HG03442 (cell line): ENCODE measurements around the gene LSMEM2.
A peak's percentile ranks its signal among the peaks of the same experiment; 100 is the strongest.
"Not testable (repeated sequence)": the region's sequence is repeated elsewhere in the genome, so short reads cannot be mapped to it uniquely, and the experiment has no call there.

Experiments
- ATAC-seq: cut with Tn5 transposase; IDR thresholded peaks from one replicate; pipeline ENCODE4 v1.9.1; 2021; ENCODE audit warnings: mild to moderate bottlenecking, moderate library complexity; ENCODE audit not compliant: unreplicated experiment

The LSMEM2 gene

GRCh38 chr3:50245831-50246516, 32.9 kb upstream of the LSMEM2 start:
- peak; percentile 46 for ATAC-seq

DNA sequence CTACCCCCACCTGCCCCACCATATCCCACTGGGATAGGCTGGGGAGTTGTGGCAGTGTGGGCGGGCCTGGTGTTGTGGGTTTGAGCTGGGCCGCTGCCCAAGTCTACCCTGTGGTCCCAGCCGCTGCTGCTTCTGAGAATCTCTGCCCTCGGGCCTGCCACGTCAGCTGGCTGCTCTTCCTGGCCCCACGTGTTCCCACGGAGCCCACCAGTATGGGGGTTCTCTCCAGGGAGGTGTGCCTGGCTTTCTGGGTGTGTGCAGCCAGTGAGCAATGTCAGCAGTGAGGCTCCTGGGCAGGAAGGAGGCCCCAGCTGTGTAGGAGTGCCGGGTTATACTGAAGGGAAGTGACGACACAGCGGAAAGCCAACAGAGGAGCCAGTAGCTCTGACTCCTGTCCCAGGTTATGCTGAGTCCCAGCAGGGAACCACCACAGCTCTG, 32.4 kb upstream of the LSMEM2 start:
- peak; percentile 57 for ATAC-seq

DNA sequence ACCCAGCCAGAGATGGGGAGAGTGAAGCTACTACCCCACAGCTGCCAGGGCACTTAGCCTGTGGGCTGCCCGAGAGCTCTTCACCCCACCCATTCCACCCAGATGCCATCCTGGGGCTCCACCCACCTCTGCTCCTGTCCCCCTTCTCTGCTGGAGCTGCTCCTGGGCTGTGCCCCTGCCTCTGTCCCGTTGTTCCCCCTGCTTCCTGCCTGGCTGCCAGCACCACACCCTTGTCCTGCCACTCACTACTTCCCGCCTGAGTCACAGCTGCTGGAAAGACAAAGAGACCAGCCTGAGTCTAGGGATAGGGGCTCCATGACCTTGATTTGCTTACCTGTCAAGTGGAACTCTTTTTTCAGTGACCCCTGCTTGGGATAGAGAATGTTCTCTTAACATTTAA, 30.5 kb upstream of the LSMEM2 start:
- no peak for ATAC-seq

- no peak for ATAC-seq
Observed at GRCh38 chr3:50249457-50249856, 29.4 kb upstream of the LSMEM2 start.

DNA sequence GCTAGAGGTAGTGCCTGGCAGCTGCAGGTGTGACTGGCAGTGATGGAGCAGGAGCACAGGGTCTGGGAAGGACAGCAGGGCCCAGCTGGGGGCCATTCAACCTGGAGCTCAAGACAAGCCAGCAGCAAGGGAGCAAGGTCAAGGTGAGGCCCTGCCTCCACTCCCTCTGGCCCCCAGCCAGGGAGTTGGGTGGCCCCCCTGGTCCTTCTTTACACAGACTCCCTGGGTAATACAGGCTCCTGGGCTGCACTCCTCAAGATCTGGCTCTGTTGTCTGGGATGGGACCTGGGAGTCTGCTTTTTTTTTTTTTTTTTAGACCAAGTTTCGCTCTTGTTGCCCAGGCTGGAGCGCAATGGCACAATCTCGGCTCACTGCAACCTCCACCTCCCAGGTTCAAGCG, 28.4 kb upstream of the LSMEM2 start:
- ATAC-seq: no peak

- ATAC-seq: no peak
Observed at GRCh38 chr3:50251220-50251619, 27.7 kb upstream of the LSMEM2 start.

- no peak for ATAC-seq
Observed at GRCh38 chr3:50254577-50255250, 24.2 kb upstream of the LSMEM2 start.

GRCh38 chr3:50255251-50255615, 23.7 kb upstream of the LSMEM2 start:
- ATAC-seq: no peak

DNA sequence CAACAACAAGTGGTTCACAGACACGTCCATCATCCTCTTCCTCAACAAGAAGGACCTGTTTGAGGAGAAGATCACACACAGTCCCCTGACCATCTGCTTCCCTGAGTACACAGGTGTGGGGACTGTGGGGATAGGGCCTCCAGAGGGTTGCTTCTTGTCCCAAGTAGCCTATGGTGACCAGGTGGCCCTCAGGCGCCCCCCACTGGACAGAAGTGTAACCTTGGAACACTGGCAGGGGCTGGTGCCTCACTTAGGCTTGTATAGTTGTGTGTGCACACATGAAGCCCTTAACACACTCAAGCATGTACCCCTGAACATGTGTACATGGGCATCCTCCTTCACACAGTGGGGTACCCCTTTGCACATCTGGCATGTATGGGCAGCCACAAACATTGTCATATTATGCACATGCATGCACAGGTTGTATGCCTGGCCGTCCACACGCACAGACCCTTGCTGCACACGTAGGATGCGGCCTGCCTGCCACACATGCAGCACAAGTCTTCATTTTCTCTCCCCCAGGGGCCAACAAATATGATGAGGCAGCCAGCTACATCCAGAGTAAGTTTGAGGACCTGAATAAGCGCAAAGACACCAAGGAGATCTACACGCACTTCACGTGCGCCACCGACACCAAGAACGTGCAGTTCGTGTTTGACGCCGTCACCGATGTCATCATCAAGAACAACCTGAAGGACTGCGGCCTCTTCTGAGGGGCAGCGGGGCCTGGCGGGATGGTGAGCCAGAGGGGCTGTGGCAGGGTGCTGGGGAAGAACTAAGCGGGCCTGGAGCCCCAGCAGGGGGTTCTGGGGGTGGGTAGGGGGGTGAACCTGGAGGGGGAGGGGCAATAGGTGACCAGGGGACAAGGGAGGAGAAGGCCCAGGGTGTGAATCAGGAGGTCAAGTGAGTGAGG, 21.7 kb upstream of the LSMEM2 start:
- no peak for ATAC-seq

- ATAC-seq: no peak
Observed at GRCh38 chr3:50258029-50258680, 20.7 kb upstream of the LSMEM2 start.

DNA sequence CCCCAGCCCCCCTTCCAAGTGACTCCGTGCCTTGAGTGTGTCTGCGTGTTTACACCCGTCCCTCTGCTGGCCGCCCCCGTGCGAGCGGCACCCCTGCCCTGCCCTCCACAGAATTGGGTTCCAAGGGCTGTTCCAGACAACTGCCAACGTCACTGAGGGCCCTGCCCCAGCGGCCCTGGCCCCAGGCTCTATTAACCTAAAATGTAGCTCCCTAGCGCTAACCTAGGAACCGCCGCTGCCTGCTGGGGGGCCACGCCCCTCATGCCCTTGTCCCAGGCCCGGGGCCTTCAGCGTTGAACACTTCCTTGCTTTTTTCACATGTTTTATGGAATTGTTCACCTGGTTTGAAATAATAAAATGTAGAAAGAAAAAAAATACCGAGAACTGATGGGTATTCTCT, 19.9 kb upstream of the LSMEM2 start:
- no peak for ATAC-seq

- ATAC-seq: peak; percentile 17
Observed at GRCh38 chr3:50259432-50260026, 19.4 kb upstream of the LSMEM2 start.

- peak; percentile 87 for ATAC-seq
Observed at GRCh38 chr3:50260027-50260941, 18.6 kb upstream of the LSMEM2 start.

DNA sequence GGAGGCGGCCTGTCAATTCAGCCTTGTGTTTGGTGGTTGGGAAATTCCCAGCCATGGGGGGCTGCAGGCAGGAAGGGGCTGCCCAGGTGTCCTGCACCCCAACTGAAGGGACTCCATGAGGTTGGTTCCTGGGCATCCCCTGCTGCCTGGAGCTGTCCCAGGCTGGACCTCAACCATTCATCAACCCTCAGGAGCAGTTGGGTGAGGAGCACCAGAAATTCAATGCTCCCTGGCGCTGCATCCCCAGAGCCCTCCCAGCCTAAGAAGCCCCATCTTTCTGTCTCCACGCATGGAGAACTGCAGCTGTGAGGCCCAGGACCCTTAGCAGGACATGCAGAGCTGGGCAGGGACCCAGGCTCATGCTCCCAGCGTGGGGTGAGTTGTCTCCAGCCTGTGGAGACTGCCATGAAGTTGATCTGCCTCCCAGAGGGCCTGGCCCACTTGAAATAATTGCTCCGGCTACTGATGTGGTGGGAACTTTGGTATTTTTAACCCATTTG, 17.9 kb upstream of the LSMEM2 start:
- no peak for ATAC-seq

- no peak for ATAC-seq
Observed at GRCh38 chr3:50261505-50261904, 17.4 kb upstream of the LSMEM2 start.

- ATAC-seq: not testable (repeated sequence)
Observed at GRCh38 chr3:50262200-50262599, 16.7 kb upstream of the LSMEM2 start.

GRCh38 chr3:50262778-50263177, 16.1 kb upstream of the LSMEM2 start:
- ATAC-seq: no peak

DNA sequence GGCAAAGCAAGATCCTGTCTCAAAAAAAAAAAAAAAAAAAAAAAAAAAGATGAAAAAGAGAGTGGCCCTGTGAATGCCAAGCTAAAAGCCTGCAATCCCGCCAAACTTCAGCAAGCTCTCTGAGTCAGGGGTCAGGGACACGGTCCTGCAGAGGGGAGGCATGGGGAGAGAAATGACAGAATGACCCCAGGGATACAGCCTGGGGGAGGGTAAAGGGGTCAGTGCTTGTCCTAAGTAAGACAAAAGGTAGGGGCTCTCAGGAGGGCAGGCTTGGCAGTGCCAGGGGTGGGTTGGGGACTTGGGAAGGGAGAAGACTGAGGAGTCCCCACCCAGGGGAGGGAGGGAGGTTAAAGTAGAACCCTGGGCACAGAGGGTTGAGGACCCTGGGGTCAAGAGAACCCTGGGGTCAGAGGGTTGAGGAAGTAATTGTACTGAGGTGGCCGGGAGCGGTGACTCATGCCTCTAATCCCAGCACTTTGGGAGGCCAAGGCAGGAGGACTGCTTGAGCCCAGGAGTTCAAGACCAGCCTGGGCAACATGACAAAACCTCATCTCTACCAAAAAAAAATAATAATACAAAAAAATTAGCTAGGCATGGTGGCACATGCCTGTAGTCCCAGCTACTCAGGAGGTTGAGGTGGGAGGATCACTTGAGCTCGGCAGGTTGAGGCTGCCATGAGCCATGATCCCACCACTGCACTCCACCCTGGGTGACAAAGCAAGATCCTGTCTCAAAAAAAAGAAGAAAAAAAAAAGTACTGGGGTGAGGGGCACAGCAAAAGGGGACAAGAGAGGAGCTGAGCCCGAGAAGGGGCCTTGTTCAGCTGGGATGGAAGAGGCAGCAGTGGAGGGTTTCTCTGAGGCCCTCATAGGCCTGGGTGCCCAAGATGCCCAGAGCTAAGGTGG, 15.2 kb upstream of the LSMEM2 start:
- no peak for ATAC-seq
